Activated CD8-positive, alpha-beta T cell treated with anti-CD3 and anti-CD28 coated beads for 36 hours (primary cell): ENCODE measurements around the gene ASB18. TPM values are rescaled to one million over a fixed set of nuclear protein-coding genes. Genes with fewer than 3 reads are reported as not detected.

Source experiments
- ATAC-seq: fragments of 200-7000 bp; cut with Tn5 transposase; one replicate; pipeline ENCODE4 v1.10.0; 2021; ENCODE audit warnings: mild to moderate bottlenecking, moderate library complexity
- CTCF ChIA-PET: fragments of 350-600 bp; sonication (Branson Sonifier 250); formaldehyde crosslinking; loops from one replicate; lab custom pipeline; 2021; ENCODE audit warnings: antibody characterized with exemption; lab: Charles Lee
- POLR2A ChIA-PET: fragments of 350-600 bp; sonication (Branson Sonifier 250); formaldehyde crosslinking; loops from one replicate; lab custom pipeline; 2021; ENCODE audit warnings: antibody characterized with exemption; lab: Charles Lee
- DNase-seq: peaks from one replicate; pipeline ENCODE4 v3.0.0-alpha.2; 2020
- H3K27ac Mint-ChIP-seq: one replicate; pipeline ENCODE4 v1.8.0; 2021; ENCODE audit warnings: mild to moderate bottlenecking, mixed read lengths
- H3K27me3 Mint-ChIP-seq: one replicate; pipeline ENCODE4 v1.8.0; 2021; ENCODE audit warnings: mixed read lengths
- H3K36me3 Mint-ChIP-seq: one replicate; pipeline ENCODE4 v1.8.0; 2021; ENCODE audit warnings: low read depth, mixed read lengths
- H3K4me1 Mint-ChIP-seq: one replicate; pipeline ENCODE4 v1.8.0; 2021; ENCODE audit warnings: low read depth, mixed read lengths
- H3K4me3 Mint-ChIP-seq: one replicate; pipeline ENCODE4 v1.8.0; 2021; ENCODE audit warnings: mild to moderate bottlenecking, moderate library complexity, mixed read lengths
- H3K9me3 Mint-ChIP-seq: one replicate; pipeline ENCODE4 v1.8.0; 2021; ENCODE audit warnings: mixed read lengths
- CTCF ChIP-seq: fragments of 200-600 bp; IDR thresholded peaks from one replicate; pipeline ENCODE4 v1.8.0; 2022; ENCODE audit warnings: antibody characterized with exemption, mild to moderate bottlenecking
- intact Hi-C: fragments of 100-400 bp; cut with micrococcal nuclease; formaldehyde crosslinking; loops from one replicate; pipeline ENCODE4 v1.10.0; 2022
- total RNA-seq, 2 experiments: library from RNA; stranded (reverse); gene quantifications; one replicate each; pipeline ENCODE4 v1.2.3, GENCODE V29; 2021

ASB18 gene
- total RNA-seq, 2 experiments from 2014 or later: not detected

- POLR2A ChIA-PET: no interaction called here
- Mint-ChIP-seq H3K27me3 (no peaks in the 10 kb centered on the region), H3K9me3 (no peaks in the 10 kb centered on the region), H3K4me1 (no peaks in the 10 kb centered on the region), H3K4me3 (no peak overlapping the region), H3K36me3 (no peaks in the 10 kb centered on the region), H3K27ac (no peak overlapping the region)
- TF ChIP-seq CTCF: no peak
- DNase-seq: no peak
- intact Hi-C loops: no loop called here
- no peak for ATAC-seq
- CTCF ChIA-PET: no interaction called here
Observed at GRCh38 chr2:236307641-236308040, 43.4 kb upstream of the ASB18 start.

GRCh38 chr2:236306825-236307540, 42.8 kb upstream of the ASB18 start:
- ChIA-PET POLR2A (no interaction called here), CTCF (no interaction called here)
- DNase-seq: no peak
- Mint-ChIP-seq H3K4me3 (no peak overlapping the region), H3K4me1 (no peaks in the 10 kb centered on the region), H3K27me3 (peaks cover 4% of the 10 kb centered on the region), H3K27ac (no peak overlapping the region), H3K36me3 (no peaks in the 10 kb centered on the region), H3K9me3 (no peaks in the 10 kb centered on the region)
- intact Hi-C loops: no loop called here
- no peak for TF ChIP-seq CTCF
- no peak for ATAC-seq

- intact Hi-C loops: no loop called here
- H3K4me3 Mint-ChIP-seq: no peak overlapping the region
- POLR2A ChIA-PET: no interaction called here
- H3K27ac Mint-ChIP-seq: no peak overlapping the region
- no peak for TF ChIP-seq CTCF
- H3K36me3 Mint-ChIP-seq: no peaks in the 10 kb centered on the region
- H3K4me1 Mint-ChIP-seq: no peaks in the 10 kb centered on the region
- peaks cover 4% of the 10 kb centered on the region for H3K27me3 Mint-ChIP-seq
- no peak for DNase-seq
- no peak for ATAC-seq
- H3K9me3 Mint-ChIP-seq: no peaks in the 10 kb centered on the region
- CTCF ChIA-PET: no interaction called here
Observed at GRCh38 chr2:236305964-236306605, 41.9 kb upstream of the ASB18 start.

GRCh38 chr2:236305531-236305930, 41.3 kb upstream of the ASB18 start:
- H3K36me3 Mint-ChIP-seq: no peaks in the 10 kb centered on the region
- no peak for TF ChIP-seq CTCF
- intact Hi-C loops: no loop called here
- no peaks in the 10 kb centered on the region for H3K4me1 Mint-ChIP-seq
- no peaks in the 10 kb centered on the region for H3K9me3 Mint-ChIP-seq
- H3K27me3 Mint-ChIP-seq: peaks cover 4% of the 10 kb centered on the region
- ATAC-seq (no peak), DNase-seq (no peak)
- CTCF ChIA-PET: no interaction called here
- H3K27ac Mint-ChIP-seq: no peak overlapping the region
- POLR2A ChIA-PET: no interaction called here
- no peak overlapping the region for H3K4me3 Mint-ChIP-seq

- Mint-ChIP-seq H3K4me1 (no peaks in the 10 kb centered on the region), H3K27me3 (peaks cover 4% of the 10 kb centered on the region)
- CTCF ChIA-PET: no interaction called here
Observed at GRCh38 chr2:236303935-236304334, 39.7 kb upstream of the ASB18 start.

More at GRCh38 chr2:236303935-236304334, 39.7 kb upstream of the ASB18 start:
- TF ChIP-seq CTCF: no peak
- Mint-ChIP-seq H3K9me3 (no peaks in the 10 kb centered on the region), H3K4me3 (no peak overlapping the region), H3K27ac (no peak overlapping the region), H3K36me3 (no peaks in the 10 kb centered on the region)
- ATAC-seq (no peak), DNase-seq (no peak)
- intact Hi-C loops: no loop called here
- POLR2A ChIA-PET: interaction anchor here (0.6 kb wide), 1 partner anchor 453 kb away, joined by 3 read pairs; no protein-coding TSS in a partner anchor
